ENCODE results near the gene PRAMEF15. TPM values are rescaled to one million over a fixed set of nuclear protein-coding genes. Genes with fewer than 3 reads are reported as not detected.

PRAMEF15 gene
- total RNA-seq, 1 donor from 2014 or later = not detected

Small RNAs within 50 kb of the gene (small RNA-seq; reads per million reads assigned to genes)
- not detected for gene RNU6-771P

Other genes starting within 250 kb of the PRAMEF15 start
- gene PRAMEF25, start 244.8 kb upstream of the PRAMEF15 start, total RNA-seq = not detected
- gene HNRNPCL2, start 198.7 kb upstream of the PRAMEF15 start, total RNA-seq = not detected
- not detected for gene PRAMEF26, start 159.6 kb upstream of the PRAMEF15 start, total RNA-seq
- not detected for gene HNRNPCL4, start 149.9 kb upstream of the PRAMEF15 start, total RNA-seq
- not detected for gene PRAMEF9, start 143.7 kb upstream of the PRAMEF15 start, total RNA-seq
- gene PRAMEF13, start 114.2 kb upstream of the PRAMEF15 start, total RNA-seq = not detected
- gene PRAMEF18, start 89.4 kb upstream of the PRAMEF15 start, total RNA-seq = not detected
- not detected for gene PRAMEF5, start 61.4 kb upstream of the PRAMEF15 start, total RNA-seq
- gene PRAMEF8, start 30.4 kb upstream of the PRAMEF15 start, total RNA-seq = not detected
- gene PRAMEF33, start 12.0 kb upstream of the PRAMEF15 start, total RNA-seq = not detected
- gene PRAMEF14, start 31.6 kb downstream of the PRAMEF15 start, total RNA-seq = not detected
- gene PRAMEF19, start 56.4 kb downstream of the PRAMEF15 start, total RNA-seq = not detected
- not detected for gene PRAMEF17, start 74.1 kb downstream of the PRAMEF15 start, total RNA-seq
- not detected for gene PRAMEF20, start 94.9 kb downstream of the PRAMEF15 start, total RNA-seq
- not detected for gene LRRC38, start 198.4 kb downstream of the PRAMEF15 start, total RNA-seq